Measurements from ENCODE around the gene ZNF430. TPM values are rescaled to one million over a fixed set of nuclear protein-coding genes. Genes with fewer than 3 reads are reported as not detected.
A peak's percentile ranks its signal among the peaks of the same experiment; 100 is the strongest.

The ZNF430 gene
- total RNA-seq, 2 experiments from 2014 or later = 24.0 to 27.0 TPM

GRCh38 chr19:21082011-21082975 lies 61.8 kb downstream of the ZNF430 start, which contains the start of gene ZNF714:
TSS of gene ZNF714 (plus strand) at chr19:21082203. CDS start at chr19:21098269, 16,066 bp downstream.
- CTCF ChIA-PET = interaction anchor here (1.4 kb wide), 1 partner anchor 62 kb away, joined by 3 read pairs; the partner anchor contains the start of gene ZNF430

GRCh38 chr19:21084343-21084742 lies 63.9 kb downstream of the ZNF430 start:
- peaks cover 65% of the 10 kb centered on the region for H3K36me3 Mint-ChIP-seq (ENCODE audit: low read depth)
- POLR2A ChIA-PET = no interaction called here

More at GRCh38 chr19:21082011-21082975, 61.8 kb downstream of the ZNF430 start, which contains the start of gene ZNF714:
- no peaks in the 10 kb centered on the region for H3K27me3 Mint-ChIP-seq
- peaks cover 6% of the 10 kb centered on the region for H3K9me3 Mint-ChIP-seq
- peak within 1 kb of the TSS; percentile 98 for H3K27ac Mint-ChIP-seq
- H3K4me3 Mint-ChIP-seq = peak within 1 kb of the TSS; percentile 99
- DNase-seq = peak; percentile 91
- H3K4me1 Mint-ChIP-seq = peaks cover 34% of the 10 kb centered on the region
- POLR2A ChIA-PET = interaction anchor here (0.6 to 2.2 kb wide), 24 partner anchors 9 to 1926 kb away, joined by 3 to 31 read pairs (median 4); partner anchors contain the start of genes ZNF100, ZNF429, ZNF430 and ZNF431
- peaks cover 57% of the 10 kb centered on the region for H3K36me3 Mint-ChIP-seq (ENCODE audit: low read depth)

DNA sequence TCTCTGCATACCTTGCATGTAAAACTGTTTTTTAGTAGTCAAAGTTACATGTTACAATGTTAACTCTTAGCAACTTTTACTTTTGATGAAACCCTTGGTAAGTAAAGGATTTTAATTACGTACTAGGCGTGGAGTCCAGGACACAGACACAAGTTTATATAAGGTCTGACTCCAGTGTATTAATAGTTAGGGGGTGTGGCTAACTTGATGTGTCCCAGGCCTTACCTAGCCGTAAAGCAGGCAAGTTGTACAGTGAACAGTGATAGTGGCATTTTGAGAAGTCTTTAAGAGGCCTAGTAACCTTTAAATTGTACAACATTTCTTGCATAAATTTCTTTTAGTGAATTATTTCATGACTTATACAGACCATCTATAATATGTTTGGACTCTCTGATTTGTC lies 67.4 kb downstream of the ZNF430 start:
- Mint-ChIP-seq H3K4me1 (peaks cover 22% of the 10 kb centered on the region), H3K27me3 (no peaks in the 10 kb centered on the region), H3K4me3 (no peak overlapping the region), H3K9me3 (no peaks in the 10 kb centered on the region), H3K27ac (no peak overlapping the region), H3K36me3 (ENCODE audit: low read depth) (peaks cover 76% of the 10 kb centered on the region)
- CTCF ChIA-PET = no interaction called here
- DNase-seq = no peak
- POLR2A ChIA-PET = no interaction called here

More at GRCh38 chr19:21084343-21084742, 63.9 kb downstream of the ZNF430 start:
- CTCF ChIA-PET = no interaction called here
- Mint-ChIP-seq H3K9me3 (peaks cover 3% of the 10 kb centered on the region), H3K4me3 (peak overlapping the region; percentile 24), H3K27ac (no peak overlapping the region), H3K27me3 (no peaks in the 10 kb centered on the region), H3K4me1 (peaks cover 34% of the 10 kb centered on the region)
- DNase-seq = no peak

DNA sequence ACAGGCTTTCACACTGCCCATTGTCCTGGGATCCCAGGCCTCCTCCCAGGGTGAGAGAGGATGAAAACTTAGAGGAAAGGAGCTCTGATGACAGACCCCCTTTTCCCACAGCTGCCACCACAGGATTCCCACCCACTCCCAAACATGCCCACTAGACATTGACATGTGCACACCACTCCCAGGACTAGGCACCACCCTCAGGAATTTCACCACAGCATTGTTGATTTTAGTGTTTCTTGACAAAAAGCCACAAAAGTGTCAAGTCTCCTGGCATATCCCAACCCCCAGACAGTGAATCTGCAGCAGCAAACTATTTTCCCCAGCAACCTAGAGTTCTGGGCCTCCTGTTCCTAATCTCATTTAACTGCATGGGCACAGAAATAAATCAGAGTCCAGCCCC lies 71.7 kb downstream of the ZNF430 start:
- peaks cover 6% of the 10 kb centered on the region for H3K9me3 Mint-ChIP-seq
- ChIA-PET POLR2A (interaction anchor here (1.2 kb wide), 2 partner anchors 10 to 50 kb away, joined by 3 read pairs; partner anchors contain the start of genes ZNF431 and ZNF714), CTCF (no interaction called here)
- no peak overlapping the region for H3K4me3 Mint-ChIP-seq
- no peak overlapping the region for H3K27ac Mint-ChIP-seq
- H3K4me1 Mint-ChIP-seq = peaks cover 3% of the 10 kb centered on the region
- peaks cover 69% of the 10 kb centered on the region for H3K36me3 Mint-ChIP-seq (ENCODE audit: low read depth)
- no peaks in the 10 kb centered on the region for H3K27me3 Mint-ChIP-seq
- DNase-seq = no peak

DNA sequence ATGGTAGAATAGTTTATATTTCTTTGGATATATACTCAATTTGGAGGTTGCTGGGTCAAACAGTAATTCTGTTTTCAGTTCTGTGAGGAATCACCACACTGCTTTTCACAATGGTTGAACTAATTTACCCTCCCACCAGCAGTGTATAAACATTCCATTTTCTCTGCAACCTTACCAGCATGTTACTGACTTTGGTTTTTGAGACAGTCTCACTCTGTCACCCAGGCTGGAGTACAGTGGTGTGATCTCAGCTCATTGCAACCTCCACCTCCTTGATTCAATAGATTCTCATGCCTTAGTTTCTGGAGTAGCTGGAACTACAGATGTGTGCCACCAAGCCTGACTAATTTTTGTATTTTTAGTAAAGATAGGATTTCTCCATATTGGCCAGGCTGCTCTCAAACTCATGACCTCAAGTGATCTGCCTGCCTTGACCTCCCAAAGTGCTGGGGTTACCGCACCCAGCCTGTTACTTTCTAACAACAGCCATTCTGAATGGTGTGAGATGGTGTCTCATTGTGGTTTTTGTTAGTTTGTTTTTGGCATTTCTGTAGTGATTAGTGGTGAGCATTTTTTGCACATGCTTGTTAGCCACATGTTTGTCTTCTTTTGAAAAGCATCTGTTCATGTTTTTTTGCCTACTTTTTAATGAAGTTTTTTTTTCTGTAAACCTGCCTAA lies 74.0 kb downstream of the ZNF430 start:
- ChIA-PET CTCF (no interaction called here), POLR2A (no interaction called here)
- no peak overlapping the region for H3K4me3 Mint-ChIP-seq

DNA sequence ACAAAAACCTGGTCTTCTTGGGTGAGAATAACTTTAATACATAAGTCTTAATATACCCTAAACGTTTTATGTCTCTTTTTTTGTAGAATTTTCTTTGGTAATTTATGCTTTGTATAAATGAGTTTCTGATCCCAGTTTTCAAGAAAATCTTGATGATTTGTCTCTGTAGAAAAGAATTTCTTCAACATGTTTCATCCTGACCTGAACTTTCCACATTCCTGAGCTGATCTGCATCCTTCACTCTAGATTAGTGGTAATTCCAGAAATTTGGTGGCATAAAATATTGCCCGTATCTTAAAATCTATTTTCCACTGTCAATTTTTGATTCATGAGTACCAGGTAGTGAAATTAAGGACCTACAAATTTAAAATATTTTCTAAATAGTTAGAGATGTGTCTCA lies 77.8 kb downstream of the ZNF430 start:
- Mint-ChIP-seq H3K9me3 (peaks cover 11% of the 10 kb centered on the region), H3K4me1 (peaks cover 13% of the 10 kb centered on the region), H3K27ac (no peak overlapping the region), H3K4me3 (no peak overlapping the region), H3K27me3 (no peaks in the 10 kb centered on the region), H3K36me3 (ENCODE audit: low read depth) (peaks cover 73% of the 10 kb centered on the region)
- DNase-seq = no peak
- ChIA-PET POLR2A (no interaction called here), CTCF (no interaction called here)

More for the DNA sequence above, 74.0 kb downstream of the ZNF430 start:
- H3K36me3 Mint-ChIP-seq (ENCODE audit: low read depth) = peaks cover 72% of the 10 kb centered on the region
- no peak for DNase-seq
- H3K9me3 Mint-ChIP-seq = peaks cover 11% of the 10 kb centered on the region
- no peak overlapping the region for H3K27ac Mint-ChIP-seq
- H3K27me3 Mint-ChIP-seq = no peaks in the 10 kb centered on the region
- H3K4me1 Mint-ChIP-seq = peaks cover 3% of the 10 kb centered on the region

DNA sequence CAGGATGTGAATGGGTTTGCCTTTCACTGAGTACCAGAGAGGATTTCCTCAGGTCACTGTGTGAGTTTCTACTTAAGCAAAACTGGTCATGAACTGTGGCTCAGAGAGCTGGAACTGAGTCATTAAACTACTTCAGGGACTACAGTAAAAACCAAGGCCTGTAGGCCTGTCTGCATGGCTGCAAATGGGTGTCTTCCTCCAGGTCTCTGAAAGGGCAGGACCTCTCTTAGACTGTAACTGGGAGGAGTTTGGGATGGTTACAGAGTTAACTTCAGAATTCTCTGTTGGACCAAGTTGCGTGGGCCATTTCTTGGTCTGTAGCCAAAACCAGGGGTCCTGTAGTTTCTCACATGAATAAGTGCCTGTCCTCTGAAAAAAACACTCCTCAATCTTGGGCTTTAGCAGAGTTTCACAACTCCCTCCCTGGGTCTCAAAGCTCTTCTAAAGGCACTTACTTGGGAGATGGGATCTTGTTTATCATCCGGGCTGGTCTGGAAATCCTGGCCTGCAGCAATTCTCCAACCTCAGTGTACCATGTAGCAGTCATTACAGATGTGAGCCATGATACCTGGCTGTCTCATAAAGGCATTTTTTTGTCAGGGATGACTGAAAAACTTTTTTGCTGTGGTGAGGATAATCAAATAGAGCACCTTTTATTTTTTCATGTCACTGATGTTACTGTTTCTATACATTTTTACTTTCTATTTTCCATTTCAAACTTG lies 81.2 kb downstream of the ZNF430 start:
- ChIA-PET CTCF (no interaction called here), POLR2A (interaction anchor here (1.5 kb wide), 1 partner anchor 40 kb away, joined by 3 read pairs; the partner anchor contains the start of gene ZNF431)
- H3K9me3 Mint-ChIP-seq = peaks cover 5% of the 10 kb centered on the region
- no peak overlapping the region for H3K27ac Mint-ChIP-seq
- H3K27me3 Mint-ChIP-seq = no peaks in the 10 kb centered on the region
- no peak for DNase-seq
- H3K4me3 Mint-ChIP-seq = no peak overlapping the region
- H3K4me1 Mint-ChIP-seq = peaks cover 10% of the 10 kb centered on the region
- peaks cover 75% of the 10 kb centered on the region for H3K36me3 Mint-ChIP-seq (ENCODE audit: low read depth)

DNA sequence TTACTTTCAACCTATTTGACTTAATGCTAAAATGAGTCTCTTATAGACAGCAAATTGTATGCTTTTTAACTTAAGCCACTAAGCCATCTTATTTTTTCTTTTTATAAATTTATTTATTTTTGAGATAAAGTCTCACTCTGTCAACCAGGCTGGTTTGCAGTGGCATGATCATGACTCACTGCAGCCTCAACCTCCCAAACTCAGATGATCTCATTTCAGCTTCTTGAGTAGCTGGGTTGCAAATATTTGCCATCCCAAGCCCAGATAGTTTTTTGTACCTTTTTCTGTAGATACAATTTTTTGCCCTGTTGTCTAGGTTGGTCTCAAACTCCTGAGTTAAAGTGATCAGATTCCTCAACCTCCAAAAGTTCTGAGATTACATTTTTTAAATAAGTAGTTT lies 88.7 kb downstream of the ZNF430 start:
- no peak overlapping the region for H3K4me3 Mint-ChIP-seq
- H3K27me3 Mint-ChIP-seq = no peaks in the 10 kb centered on the region
- no peak overlapping the region for H3K27ac Mint-ChIP-seq
- no peak for DNase-seq
- peaks cover 27% of the 10 kb centered on the region for H3K9me3 Mint-ChIP-seq
- peaks cover 86% of the 10 kb centered on the region for H3K36me3 Mint-ChIP-seq (ENCODE audit: low read depth)
- H3K4me1 Mint-ChIP-seq = no peaks in the 10 kb centered on the region
- POLR2A ChIA-PET = no interaction called here
- CTCF ChIA-PET = no interaction called here

Other genes with a start within 250 kb of the ZNF430 start
- gene ZNF66, start 244.4 kb upstream of the ZNF430 start, total RNA-seq = 1 to 10 TPM; 6.0 to 7.5 TPM
- 10 to 100 TPM; 16.4 to 17.2 TPM for gene ZNF85, start 97.4 kb upstream of the ZNF430 start, total RNA-seq
- 10 to 100 TPM; 20.4 to 23.7 TPM for gene ZNF714, start 61.5 kb downstream of the ZNF430 start, total RNA-seq
- gene ZNF431, start 121.4 kb downstream of the ZNF430 start, total RNA-seq = 10 to 100 TPM; 16.1 to 20.5 TPM